ENCODE measurements around the gene IL16.

DNA sequence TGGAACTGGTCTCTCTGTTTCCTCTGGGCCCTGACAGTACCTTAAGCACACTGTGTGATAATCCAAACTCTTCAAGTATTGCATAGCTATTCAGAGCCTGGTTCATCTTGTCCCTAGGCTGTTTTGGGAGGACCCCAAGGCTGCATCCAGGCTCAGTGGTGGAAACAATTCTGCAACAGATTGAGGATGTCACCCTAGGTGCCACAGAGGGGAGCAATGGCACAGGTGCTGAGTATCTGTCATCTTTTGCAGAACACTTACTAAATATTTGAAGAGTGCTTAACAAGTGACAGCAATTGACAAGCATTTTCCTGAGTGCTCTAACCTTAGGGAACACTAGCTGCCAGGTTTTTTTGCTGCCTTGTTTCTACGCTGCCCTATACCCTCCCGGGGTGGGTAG is 99.5 kb downstream of the IL16 start:
- TF ChIP-seq, protein P1, sequence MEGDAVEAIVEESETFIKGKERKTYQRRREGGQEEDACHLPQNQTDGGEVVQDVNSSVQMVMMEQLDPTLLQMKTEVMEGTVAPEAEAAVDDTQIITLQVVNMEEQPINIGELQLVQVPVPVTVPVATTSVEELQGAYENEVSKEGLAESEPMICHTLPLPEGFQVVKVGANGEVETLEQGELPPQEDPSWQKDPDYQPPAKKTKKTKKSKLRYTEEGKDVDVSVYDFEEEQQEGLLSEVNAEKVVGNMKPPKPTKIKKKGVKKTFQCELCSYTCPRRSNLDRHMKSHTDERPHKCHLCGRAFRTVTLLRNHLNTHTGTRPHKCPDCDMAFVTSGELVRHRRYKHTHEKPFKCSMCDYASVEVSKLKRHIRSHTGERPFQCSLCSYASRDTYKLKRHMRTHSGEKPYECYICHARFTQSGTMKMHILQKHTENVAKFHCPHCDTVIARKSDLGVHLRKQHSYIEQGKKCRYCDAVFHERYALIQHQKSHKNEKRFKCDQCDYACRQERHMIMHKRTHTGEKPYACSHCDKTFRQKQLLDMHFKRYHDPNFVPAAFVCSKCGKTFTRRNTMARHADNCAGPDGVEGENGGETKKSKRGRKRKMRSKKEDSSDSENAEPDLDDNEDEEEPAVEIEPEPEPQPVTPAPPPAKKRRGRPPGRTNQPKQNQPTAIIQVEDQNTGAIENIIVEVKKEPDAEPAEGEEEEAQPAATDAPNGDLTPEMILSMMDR (IDR thresholded peaks at IDR 0.05; ENCODE audit: insufficient read depth, low read length, poor library complexity, severe bottlenecking): no peak
- no peak for TF ChIP-seq EZH2phosphoT487 (conservative IDR thresholded peaks at IDR 0.05; ENCODE audit: low read length)

Measured in SU-DHL-6 (cell line).